HG02885 (cell line): ENCODE data around the gene GADL1.
A peak's percentile ranks its signal among the peaks of the same experiment; 100 is the strongest.

Experiments
- ATAC-seq: cut with Tn5 transposase; IDR thresholded peaks from one replicate; pipeline ENCODE4 v1.9.1; 2021; ENCODE audit warnings: mild to moderate bottlenecking; ENCODE audit not compliant: unreplicated experiment, poor library complexity

Gene GADL1

DNA sequence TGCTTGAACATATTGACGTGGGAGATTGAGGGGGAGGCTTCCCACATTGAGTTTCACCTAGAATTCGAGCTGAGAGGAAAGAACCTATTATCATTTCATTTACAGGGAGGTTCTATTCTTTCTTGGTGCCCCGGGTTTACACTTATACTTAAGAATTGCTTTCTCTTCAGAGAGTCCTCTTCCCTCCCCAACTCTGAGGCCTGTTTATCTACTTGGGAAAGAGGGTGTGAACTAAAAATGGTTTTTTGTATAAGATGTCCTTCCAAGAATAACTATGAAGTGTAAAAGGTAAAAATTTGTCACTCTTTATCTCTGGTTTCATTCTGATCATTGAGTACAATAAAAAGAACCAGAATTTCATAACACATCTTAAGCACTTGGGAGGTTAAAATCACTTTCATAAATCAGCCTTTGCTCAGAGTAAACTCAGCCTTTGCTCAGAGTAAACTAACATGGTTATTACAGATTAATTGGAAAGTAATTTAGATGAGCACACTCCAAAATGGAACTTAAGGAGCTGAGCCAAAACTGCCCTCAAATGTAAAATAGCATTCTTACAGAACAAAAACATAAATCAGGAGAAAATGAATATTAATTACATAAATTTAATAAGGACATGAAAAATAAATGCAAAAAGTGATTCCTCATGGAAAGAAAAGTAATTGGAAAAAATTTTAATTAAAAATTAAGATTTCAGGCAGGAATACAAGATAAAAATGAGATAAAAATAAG lies 75.2 kb downstream of the GADL1 start:
- no peak for ATAC-seq

DNA sequence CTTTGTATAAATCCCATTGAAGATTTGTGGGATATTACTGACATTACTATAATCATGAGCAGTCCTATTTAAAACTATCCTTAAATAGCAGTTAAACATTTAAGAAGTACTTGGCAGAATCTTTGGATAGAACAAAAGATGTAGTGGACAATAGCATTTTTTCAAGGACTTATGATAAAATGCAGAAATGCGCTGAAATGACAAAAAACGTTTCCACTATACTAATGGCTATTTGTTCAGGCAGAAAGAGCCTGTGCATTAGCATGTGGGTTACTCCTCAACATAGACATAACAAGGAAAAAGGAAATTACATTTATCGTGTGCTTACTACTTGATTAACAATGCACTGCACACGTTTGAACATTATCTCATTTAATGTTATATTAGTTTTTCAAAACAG lies 80.7 kb downstream of the GADL1 start:
- no peak for ATAC-seq

DNA sequence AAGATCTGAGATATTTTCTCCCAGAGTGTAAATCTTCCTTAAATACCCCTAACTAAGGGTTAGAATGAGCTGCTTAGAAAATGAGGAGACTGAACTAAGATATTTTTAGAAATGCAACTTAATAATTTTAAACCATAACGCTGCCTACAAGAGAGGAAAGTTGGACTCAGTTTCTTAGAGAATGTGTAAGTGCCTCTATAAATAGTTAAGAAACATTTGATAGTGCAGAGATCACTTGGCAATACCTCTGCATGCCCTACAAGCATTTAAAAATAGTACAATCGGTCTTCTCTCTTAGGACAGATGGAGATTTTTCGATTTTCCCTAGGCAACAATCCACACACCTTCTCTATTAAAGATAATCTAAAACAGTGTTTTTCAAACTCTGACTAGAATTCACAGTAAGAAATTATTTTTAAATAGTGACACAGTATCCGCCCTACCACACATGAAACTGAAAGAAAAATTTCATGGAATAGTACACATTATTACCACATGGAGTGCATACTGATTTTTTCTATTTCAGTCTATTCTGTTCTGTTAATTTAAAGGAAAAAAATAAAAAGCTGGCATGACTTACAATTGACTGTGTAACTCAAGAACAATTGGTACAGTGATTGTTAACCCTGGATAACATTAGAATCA lies 83.2 kb downstream of the GADL1 start:
- no peak for ATAC-seq

GRCh38 chr3:30810625-30811024 lies 83.8 kb downstream of the GADL1 start:
- ATAC-seq = no peak

DNA sequence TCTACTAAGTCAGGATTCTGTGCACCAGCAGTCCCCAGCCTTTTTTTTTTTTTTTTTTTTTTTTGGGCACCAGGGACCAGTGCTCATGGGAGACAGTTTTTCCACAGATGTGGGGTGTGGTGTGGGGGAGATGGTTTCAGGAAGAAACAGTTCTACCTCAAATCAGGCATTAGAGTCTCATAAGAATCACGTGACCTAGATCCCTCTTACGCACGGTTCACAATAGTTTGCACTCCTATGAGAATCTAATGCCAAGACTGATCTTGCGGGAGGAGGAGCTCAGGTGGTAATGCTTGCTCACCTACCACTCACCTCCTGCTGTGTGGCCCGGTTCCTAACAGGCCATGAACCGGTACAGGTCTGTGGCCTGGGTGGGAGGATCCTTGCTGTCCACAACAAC lies 88.8 kb downstream of the GADL1 start:
- ATAC-seq = no peak

DNA sequence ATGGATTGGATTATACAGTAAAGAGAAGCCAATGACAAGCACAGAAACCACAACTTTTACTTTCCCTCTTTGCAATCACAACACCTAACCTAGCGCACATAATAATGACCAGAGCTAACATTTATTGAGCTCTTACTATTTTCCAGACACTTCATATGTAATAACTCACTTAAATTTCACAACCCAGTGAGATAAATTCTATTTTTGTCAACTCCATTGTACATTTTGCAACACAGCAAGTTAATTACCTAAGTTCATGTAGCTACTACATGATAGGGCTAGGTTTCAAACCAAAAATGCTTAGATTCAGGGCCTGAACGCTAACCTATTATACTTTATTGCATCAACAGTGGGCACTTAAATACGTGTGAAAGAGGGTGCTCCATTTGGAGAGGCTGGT lies 89.5 kb downstream of the GADL1 start:
- ATAC-seq = no peak

DNA sequence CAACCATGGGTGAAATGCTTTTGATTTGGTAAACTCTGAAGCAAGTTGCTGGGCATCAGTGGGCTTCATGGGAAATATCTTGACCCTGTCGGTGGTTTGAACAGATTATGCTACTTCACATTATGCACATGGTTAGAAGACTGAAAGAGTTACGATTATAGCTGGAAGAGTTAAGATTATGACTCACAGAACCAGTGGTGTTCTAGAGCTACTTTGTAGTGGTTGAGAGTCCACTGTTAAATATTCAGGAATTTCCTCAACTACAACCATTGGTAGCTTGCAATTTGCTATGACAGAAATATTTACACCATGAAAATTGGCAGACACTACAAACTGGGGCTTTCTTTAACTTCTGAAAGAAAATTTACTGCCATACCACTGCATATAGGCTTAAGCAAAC lies 99.3 kb downstream of the GADL1 start:
- ATAC-seq = no peak

DNA sequence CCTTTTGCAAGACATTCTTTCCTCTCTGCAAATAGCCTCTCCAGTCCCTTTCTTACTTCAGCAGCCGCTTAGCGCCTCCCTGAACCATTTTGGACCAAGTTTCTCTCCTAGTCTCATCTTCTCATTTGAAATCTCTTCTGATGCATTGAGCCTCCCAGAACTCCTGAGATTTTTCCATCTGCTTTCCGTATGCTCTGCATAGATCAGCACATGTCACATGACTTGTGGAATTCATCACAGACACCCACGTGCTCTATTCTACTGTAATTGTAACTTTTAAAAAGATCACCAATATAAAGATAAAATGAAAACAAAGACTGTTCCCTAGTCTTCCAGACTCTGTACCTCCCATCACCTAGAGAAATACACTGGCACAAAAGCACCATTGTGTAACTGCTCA lies 100.7 kb downstream of the GADL1 start:
- no peak for ATAC-seq

- no peak for ATAC-seq
Observed at GRCh38 chr3:30790150-30790549, 104.3 kb downstream of the GADL1 start.

DNA sequence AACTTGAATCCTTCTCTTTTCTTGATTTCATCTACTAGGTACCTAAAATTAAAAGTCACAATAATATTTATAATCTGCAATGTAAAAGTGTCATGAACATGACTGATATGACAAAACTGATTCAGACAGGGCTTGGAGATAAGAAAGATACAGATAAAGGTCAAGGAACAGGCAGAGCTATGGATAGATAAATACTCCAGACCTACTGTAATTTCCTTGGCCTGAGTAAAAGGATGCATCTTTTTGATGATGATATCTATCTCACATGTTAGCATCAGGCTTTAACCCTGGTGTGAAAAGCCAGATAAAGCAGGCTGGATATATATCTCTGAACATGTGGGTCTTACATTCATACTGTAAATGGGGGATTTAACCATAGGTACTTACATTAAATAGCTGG lies 108.1 kb downstream of the GADL1 start:
- no peak for ATAC-seq

GRCh38 chr3:30779686-30780287 lies 114.7 kb downstream of the GADL1 start:
- no peak for ATAC-seq

- no peak for ATAC-seq
Observed at GRCh38 chr3:30778933-30779332, 115.5 kb downstream of the GADL1 start.

DNA sequence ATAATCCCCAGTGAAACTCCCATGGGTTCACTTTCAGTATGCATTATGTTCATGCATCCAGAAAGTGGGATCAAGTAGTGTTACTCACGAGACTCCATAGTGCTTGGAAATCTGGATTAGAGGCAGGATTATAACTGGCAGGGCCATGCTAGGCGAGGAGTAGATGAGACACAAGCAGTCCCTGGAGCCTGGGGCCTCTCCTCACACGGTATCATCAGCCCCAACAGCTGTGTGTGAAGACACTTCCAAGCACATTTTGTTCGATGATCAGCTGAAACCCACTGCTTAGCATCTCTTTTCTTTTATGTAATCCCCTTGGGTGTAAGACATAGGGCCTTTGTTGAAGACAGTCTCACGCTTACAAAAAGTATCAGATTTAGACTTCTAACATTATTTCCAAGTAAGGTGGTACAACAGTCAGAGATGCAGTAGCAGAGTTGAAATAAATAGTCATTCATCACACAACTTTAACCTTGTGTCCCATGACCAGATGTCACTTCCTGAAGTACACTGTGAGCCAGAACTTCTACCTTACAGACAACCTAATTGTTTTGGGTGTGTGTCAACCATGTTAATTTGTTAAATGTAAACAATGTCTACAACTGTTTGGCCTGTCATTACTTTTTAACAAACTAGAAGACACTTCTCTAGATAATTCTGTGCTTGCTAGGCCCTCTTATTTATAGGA lies 116.9 kb downstream of the GADL1 start:
- no peak for ATAC-seq

DNA sequence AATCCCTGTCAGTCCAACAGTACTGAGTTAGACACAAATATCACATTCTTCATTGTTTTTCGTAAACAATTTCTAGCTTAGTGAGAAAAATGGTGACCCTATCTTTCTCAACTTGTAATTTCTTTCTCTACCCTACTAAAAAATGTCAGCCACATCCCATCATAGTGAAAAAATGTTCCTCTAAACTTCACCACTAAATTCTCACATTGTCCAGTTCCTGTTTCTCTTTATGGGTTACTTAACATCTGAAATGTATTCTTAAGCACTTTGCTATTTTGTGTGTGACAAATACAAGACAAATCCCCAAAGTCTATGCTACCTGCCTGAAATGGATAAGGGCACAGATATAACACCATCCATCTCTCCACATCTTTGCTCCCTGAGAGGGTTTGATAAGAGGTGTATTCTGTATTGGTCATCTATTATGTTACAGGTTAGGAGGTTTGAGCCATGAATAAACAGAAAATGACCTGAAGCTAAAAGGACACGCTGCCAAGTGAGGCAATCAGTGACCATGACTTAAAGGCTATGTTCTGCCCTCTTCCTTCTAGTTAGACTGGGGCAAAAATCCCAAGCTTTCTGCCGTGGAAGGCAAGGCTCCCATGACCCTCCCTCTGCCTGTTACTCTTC lies 118.2 kb downstream of the GADL1 start:
- ATAC-seq = no peak

GRCh38 chr3:30775040-30775439 lies 119.4 kb downstream of the GADL1 start:
- no peak for ATAC-seq

GRCh38 chr3:30774062-30774461 lies 120.4 kb downstream of the GADL1 start:
- ATAC-seq = no peak

- no peak for ATAC-seq
Observed at GRCh38 chr3:30770387-30770786, 124.1 kb downstream of the GADL1 start.

GRCh38 chr3:30768703-30769550 lies 125.5 kb downstream of the GADL1 start:
- ATAC-seq = peak; percentile 69

DNA sequence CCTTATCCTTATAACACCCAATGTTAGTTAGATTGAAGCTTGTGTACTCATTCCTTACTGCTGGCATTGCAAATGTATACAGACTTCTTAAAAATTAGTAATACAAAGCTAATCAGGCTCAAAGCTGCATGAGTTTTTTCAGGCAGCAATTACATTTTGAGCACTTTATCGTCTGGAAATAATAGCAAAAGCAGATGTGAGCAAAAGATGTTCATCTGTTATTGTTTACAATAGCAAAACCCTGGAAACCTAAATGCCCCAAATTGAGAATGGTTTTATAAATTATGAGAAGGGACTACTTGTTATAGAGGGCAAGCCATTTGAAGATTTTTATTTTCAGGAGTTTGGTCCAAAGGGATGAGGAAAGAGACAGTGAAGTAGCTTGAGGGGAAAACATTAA lies 126.4 kb downstream of the GADL1 start:
- no peak for ATAC-seq

DNA sequence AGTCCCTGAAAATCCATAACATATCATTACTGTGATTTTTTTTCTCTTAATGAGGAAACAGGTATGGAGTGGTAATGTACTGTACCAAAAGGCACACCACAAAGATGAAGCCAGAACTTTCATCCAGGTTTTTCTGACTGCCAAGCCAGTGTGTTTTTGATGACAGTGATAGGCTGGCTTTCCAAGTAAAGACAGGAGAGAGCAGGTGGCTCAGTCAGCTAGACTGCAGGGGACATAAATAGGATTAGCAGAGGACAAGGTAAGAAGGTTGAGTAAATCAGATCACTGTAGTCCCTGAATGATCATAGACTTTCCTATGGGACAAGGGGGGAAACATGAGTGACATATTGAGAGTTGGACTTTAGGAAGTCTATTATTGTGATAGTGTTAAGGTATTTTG lies 127.9 kb downstream of the GADL1 start:
- no peak for ATAC-seq
